CD4-positive, alpha-beta T cell (primary cell): ENCODE results near the gene HEATR5A. TPM values are rescaled to one million over a fixed set of nuclear protein-coding genes. Genes with fewer than 3 reads are reported as not detected.

Experiments
- ATAC-seq: fragments of 200-7000 bp; cut with Tn5 transposase; one replicate; pipeline ENCODE4 v1.10.0; 2022; ENCODE audit warnings: mild to moderate bottlenecking; ENCODE audit not compliant: poor library complexity
- CTCF ChIA-PET: fragments of 350-600 bp; sonication (Branson Sonifier 250); formaldehyde crosslinking; loops from one replicate; lab custom pipeline; 2021; ENCODE audit warnings: antibody characterized with exemption, inconsistent platforms; lab: Charles Lee
- POLR2A ChIA-PET: fragments of 350-600 bp; sonication (Branson Sonifier 250); formaldehyde crosslinking; loops from one replicate; lab custom pipeline; 2021; ENCODE audit warnings: antibody characterized with exemption, inconsistent platforms; lab: Charles Lee
- DNase-seq, 14 experiments: peaks; one replicate each; pipeline ENCODE4 v3.0.0-alpha.2; 2013 to 2020; ENCODE audit warnings: mixed read lengths in 2 of 14
- H3K27ac ChIP-seq, 2 donors: one replicate each; pipeline versions ENCODE4 v1.5.1 to v1.7.0; 2013; ENCODE audit warnings: low read length in 2 of 2, low read depth in 1 of 2, mild to moderate bottlenecking in 1 of 2
- H3K27me3 ChIP-seq, 2 experiments: 1 replicate in 1 of 2; 2 replicates in 1 of 2; pipeline versions ENCODE4 v1.6.1 to v1.7.0; 2013; ENCODE audit warnings: low read length in 2 of 2, control low read depth in 1 of 2, mild to moderate bottlenecking in 1 of 2, moderate library complexity in 1 of 2; ENCODE audit not compliant: insufficient read depth in 2 of 2, control insufficient read depth in 1 of 2
- H3K36me3 ChIP-seq: one replicate; pipeline ENCODE4 v1.6.1; 2013; ENCODE audit warnings: low read length, control low read depth; ENCODE audit not compliant: insufficient read depth
- H3K4me1 ChIP-seq: one replicate; pipeline ENCODE4 v1.6.1; 2013; ENCODE audit warnings: low read length, control low read depth; ENCODE audit not compliant: insufficient read depth
- H3K4me3 ChIP-seq: one replicate; pipeline ENCODE4 v1.5.1; 2013; ENCODE audit warnings: mild to moderate bottlenecking, low read length, moderate library complexity
- H3K9me3 ChIP-seq, 2 experiments: 1 replicate in 1 of 2; 2 replicates in 1 of 2; pipeline versions ENCODE4 v1.6.1 to v1.7.0; 2013; ENCODE audit warnings: low read length in 2 of 2, mild to moderate bottlenecking in 2 of 2, control low read depth in 1 of 2, moderate library complexity in 1 of 2; ENCODE audit not compliant: control insufficient read depth in 1 of 2, insufficient read depth in 1 of 2
- H3K27ac Mint-ChIP-seq: one replicate; pipeline ENCODE4 v1.8.0; 2020; ENCODE audit warnings: mixed read lengths
- H3K27me3 Mint-ChIP-seq: one replicate; pipeline ENCODE4 v1.8.0; 2021; ENCODE audit warnings: mixed read lengths
- H3K36me3 Mint-ChIP-seq: one replicate; pipeline ENCODE4 v1.8.0; 2021; ENCODE audit warnings: low read depth, mixed read lengths
- H3K4me1 Mint-ChIP-seq: one replicate; pipeline ENCODE4 v1.8.0; 2021; ENCODE audit warnings: low read depth, mixed read lengths
- H3K4me3 Mint-ChIP-seq: one replicate; pipeline ENCODE4 v1.8.0; 2020; ENCODE audit warnings: mild to moderate bottlenecking, mixed read lengths
- H3K9me3 Mint-ChIP-seq: one replicate; pipeline ENCODE4 v1.8.0; 2020; ENCODE audit warnings: mixed read lengths
- intact Hi-C, 2 experiments: fragments of 100-400 bp; cut with DNase I in 1 of 2; cut with micrococcal nuclease in 1 of 2; formaldehyde crosslinking; loops; one replicate each; pipeline versions ENCODE4 v1.15.1 to v1.9.0; 2023 to 2025; cut with DNase I, micrococcal nuclease
- total RNA-seq, 174 experiments: library from RNA in 2 of 174; stranded (reverse) in 2 of 174; gene quantifications; one replicate each; pipeline ENCODE4 v1.2.3 and lab custom pipeline; 2021 to 2026
- TF ChIP-seq, protein P1 (sequence below): fragments of 200-600 bp; IDR thresholded peaks from one replicate; pipeline ENCODE4 v1.8.0; 2022; ENCODE audit warnings: antibody characterized with exemption, mild to moderate bottlenecking

Gene HEATR5A
- total RNA-seq, 2 experiments from 2014 or later: 5.2 to 5.5 TPM

DNA sequence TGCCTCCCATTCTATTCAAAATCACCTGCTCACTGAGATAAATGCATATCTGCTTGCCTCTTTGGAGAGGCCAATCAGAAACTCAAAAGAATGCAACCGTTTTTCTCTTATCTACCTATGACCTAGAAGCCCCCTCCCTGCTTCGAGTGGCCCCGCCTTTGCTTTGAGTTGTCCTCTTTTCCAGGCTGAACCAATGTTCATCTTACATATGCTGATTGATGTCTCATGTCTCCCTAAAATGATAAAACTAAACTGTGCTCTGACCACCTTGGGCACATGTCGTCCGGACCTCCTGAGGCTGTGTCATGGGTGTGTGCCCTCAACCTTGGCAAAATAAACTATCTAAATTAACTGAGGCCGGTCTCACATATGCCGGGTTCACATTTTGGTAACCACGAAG is 148.7 kb downstream of the HEATR5A start:
- no peaks in the 10 kb centered on the region for H3K4me1 Mint-ChIP-seq
- H3K4me3 ChIP-seq: no peak overlapping the region
- no peak for ATAC-seq
- H3K4me1 ChIP-seq: no peaks in the 10 kb centered on the region
- H3K4me3 Mint-ChIP-seq: no peak overlapping the region
- H3K27ac ChIP-seq: no peak overlapping the region
- no peaks in the 10 kb centered on the region for H3K36me3 ChIP-seq
- no peak for DNase-seq
- H3K27me3 ChIP-seq: no peaks in the 10 kb centered on the region
- CTCF ChIA-PET: no interaction called here
- no peaks in the 10 kb centered on the region for H3K27me3 Mint-ChIP-seq
- POLR2A ChIA-PET: interaction anchor here (1.1 kb wide), 1 partner anchor 63 kb away, joined by 4 read pairs; no protein-coding TSS in a partner anchor
- H3K9me3 Mint-ChIP-seq: peaks cover 2% of the 10 kb centered on the region
- H3K9me3 ChIP-seq: peaks cover 4 to 16% of the 10 kb centered on the region in 2 experiments
- intact Hi-C loops: no loop called here
- TF ChIP-seq, protein P1, sequence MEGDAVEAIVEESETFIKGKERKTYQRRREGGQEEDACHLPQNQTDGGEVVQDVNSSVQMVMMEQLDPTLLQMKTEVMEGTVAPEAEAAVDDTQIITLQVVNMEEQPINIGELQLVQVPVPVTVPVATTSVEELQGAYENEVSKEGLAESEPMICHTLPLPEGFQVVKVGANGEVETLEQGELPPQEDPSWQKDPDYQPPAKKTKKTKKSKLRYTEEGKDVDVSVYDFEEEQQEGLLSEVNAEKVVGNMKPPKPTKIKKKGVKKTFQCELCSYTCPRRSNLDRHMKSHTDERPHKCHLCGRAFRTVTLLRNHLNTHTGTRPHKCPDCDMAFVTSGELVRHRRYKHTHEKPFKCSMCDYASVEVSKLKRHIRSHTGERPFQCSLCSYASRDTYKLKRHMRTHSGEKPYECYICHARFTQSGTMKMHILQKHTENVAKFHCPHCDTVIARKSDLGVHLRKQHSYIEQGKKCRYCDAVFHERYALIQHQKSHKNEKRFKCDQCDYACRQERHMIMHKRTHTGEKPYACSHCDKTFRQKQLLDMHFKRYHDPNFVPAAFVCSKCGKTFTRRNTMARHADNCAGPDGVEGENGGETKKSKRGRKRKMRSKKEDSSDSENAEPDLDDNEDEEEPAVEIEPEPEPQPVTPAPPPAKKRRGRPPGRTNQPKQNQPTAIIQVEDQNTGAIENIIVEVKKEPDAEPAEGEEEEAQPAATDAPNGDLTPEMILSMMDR: no peak
- no peak overlapping the region for H3K27ac Mint-ChIP-seq
- no peaks in the 10 kb centered on the region for H3K36me3 Mint-ChIP-seq

DNA sequence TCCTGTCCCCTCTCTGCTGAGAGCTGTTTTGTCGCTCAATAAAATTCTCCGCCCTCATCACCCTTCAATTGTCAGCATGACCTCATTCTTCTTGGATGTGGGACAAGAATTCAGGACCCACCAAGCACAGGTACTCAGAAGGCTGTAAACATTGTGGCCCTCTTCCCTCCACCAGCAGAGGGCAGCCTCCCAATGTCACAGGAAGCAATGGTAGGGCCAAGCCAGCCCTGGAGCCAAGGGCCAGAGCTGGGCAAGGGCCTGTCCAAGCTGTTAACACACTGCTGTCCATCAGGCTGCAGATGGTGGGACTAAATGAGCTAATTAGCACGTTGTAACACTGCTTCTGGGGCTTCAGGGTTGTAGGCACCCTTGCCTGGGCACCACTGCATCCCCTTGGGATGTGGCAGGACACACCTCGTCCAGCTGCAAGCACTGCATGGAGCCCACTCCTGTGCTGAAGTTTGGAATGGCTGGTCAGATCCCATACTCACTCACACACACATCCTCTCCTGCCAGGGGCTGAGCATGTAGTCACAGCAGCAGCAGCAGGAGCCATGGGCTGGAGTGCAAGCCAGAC is 150.1 kb downstream of the HEATR5A start:
- no peak overlapping the region for H3K4me3 Mint-ChIP-seq
- H3K27me3 Mint-ChIP-seq: no peaks in the 10 kb centered on the region
- no peak overlapping the region for H3K27ac Mint-ChIP-seq
- TF ChIP-seq, protein P1: no peak
- DNase-seq (peak in 1 of 14 experiments; percentile 26), ATAC-seq (no peak)
- H3K9me3 ChIP-seq: peaks cover 4 to 11% of the 10 kb centered on the region in 2 experiments
- no peak overlapping the region for H3K27ac ChIP-seq
- intact Hi-C loops: no loop called here
- CTCF ChIA-PET: interaction anchor here (0.6 kb wide), 1 partner anchor 330 kb away, joined by 3 read pairs; no protein-coding TSS in a partner anchor
- no peaks in the 10 kb centered on the region for H3K27me3 ChIP-seq
- no peaks in the 10 kb centered on the region for H3K36me3 ChIP-seq
- no peaks in the 10 kb centered on the region for H3K36me3 Mint-ChIP-seq
- peaks cover 8% of the 10 kb centered on the region for H3K4me1 ChIP-seq
- no peak overlapping the region for H3K4me3 ChIP-seq
- no peaks in the 10 kb centered on the region for H3K9me3 Mint-ChIP-seq
- POLR2A ChIA-PET: no interaction called here
- no peaks in the 10 kb centered on the region for H3K4me1 Mint-ChIP-seq

DNA sequence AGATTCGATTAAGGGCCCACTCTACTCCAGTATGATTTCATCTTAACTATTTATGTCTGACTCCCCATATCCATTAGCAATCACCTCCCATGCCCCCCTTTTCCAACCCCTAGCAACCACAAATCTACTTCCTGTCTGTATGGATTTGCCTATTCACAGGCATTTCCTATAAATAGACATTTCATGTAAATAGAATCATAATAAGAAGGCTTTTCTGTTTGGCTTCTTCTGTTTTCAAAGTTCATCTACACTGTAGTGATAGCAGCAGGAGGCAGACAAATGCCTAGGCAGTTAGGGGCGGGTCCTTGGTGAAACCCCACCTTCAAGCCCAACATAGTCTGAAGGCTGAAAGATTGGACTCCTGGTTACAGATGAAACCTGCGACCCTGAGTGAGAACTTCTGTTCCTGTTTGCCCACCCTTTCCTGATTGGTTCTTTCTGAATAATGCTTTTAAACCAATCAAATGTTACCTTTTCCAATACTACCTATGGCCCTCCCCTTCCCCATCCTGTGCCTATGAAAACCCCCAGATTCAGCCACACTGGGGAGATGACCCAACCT is 150.6 kb downstream of the HEATR5A start:
- no peak overlapping the region for H3K4me3 ChIP-seq
- peaks cover 4 to 9% of the 10 kb centered on the region in 2 experiments for H3K9me3 ChIP-seq
- CTCF ChIA-PET: interaction anchor here (1.1 kb wide), 1 partner anchor 17 kb away, joined by 3 read pairs; no protein-coding TSS in a partner anchor
- no peaks in the 10 kb centered on the region for H3K27me3 ChIP-seq
- Mint-ChIP-seq H3K4me1 (no peaks in the 10 kb centered on the region), H3K4me3 (no peak overlapping the region), H3K27ac (no peak overlapping the region), H3K36me3 (no peaks in the 10 kb centered on the region), H3K27me3 (no peaks in the 10 kb centered on the region), H3K9me3 (no peaks in the 10 kb centered on the region)
- no peak for DNase-seq
- intact Hi-C loops: no loop called here
- H3K27ac ChIP-seq: no peak overlapping the region
- H3K4me1 ChIP-seq: peaks cover 11% of the 10 kb centered on the region
- TF ChIP-seq, protein P1: no peak
- POLR2A ChIA-PET: no interaction called here
- H3K36me3 ChIP-seq: no peaks in the 10 kb centered on the region
- ATAC-seq: no peak
